Esophagus (tissue), 2 donors: ENCODE data around the gene DOK5. TPM values are rescaled to one million over a fixed set of nuclear protein-coding genes. Genes with fewer than 3 reads are reported as not detected.

Source experiments
- H3K27ac ChIP-seq, 2 donors: one replicate each; pipeline ENCODE4 v1.5.1; 2013; ENCODE audit warnings: low read depth in 2 of 2, mild to moderate bottlenecking in 2 of 2, inconsistent platforms in 1 of 2, low read length in 1 of 2, moderate library complexity in 1 of 2
- H3K27me3 ChIP-seq, 2 donors: one replicate each; pipeline ENCODE4 v1.6.1; 2013; ENCODE audit warnings: low read length in 2 of 2, control low read depth in 1 of 2, mild to moderate bottlenecking in 1 of 2; ENCODE audit not compliant: insufficient read depth in 2 of 2, control insufficient read depth in 1 of 2
- H3K36me3 ChIP-seq, 2 donors: one replicate each; pipeline ENCODE4 v1.6.1; 2013; ENCODE audit warnings: low read length in 1 of 2; ENCODE audit not compliant: control insufficient read depth in 2 of 2, insufficient read depth in 2 of 2
- H3K4me1 ChIP-seq, 2 donors: one replicate each; pipeline ENCODE4 v1.6.1; 2013; ENCODE audit warnings: low read length in 1 of 2; ENCODE audit not compliant: control insufficient read depth in 2 of 2, insufficient read depth in 2 of 2
- H3K4me3 ChIP-seq, 2 donors: one replicate each; pipeline ENCODE4 v1.5.1; 2013; ENCODE audit warnings: low read length in 2 of 2, mild to moderate bottlenecking in 2 of 2, low read depth in 1 of 2, moderate library complexity in 1 of 2
- H3K9me3 ChIP-seq, 2 donors: one replicate each; pipeline ENCODE4 v1.6.1; 2013; ENCODE audit warnings: mild to moderate bottlenecking in 2 of 2, low read depth in 1 of 2, low read length in 1 of 2, moderate library complexity in 1 of 2; ENCODE audit not compliant: control insufficient read depth in 2 of 2, insufficient read depth in 1 of 2
- whole genome bisulfite sequencing, 2 donors: extraction: QIAGEN DNeasy Blood & Tissue Kit; methylation state at CpG; one replicate each; pipeline ENCODE4 v1.1.7; 2013; 5-methylcytosine and 5-hydroxymethylcytosine counted together
- polyA plus RNA-seq, 2 donors: library from polyadenylated mRNA; stranded (reverse); fragments of 200-250 nt; gene quantifications; one replicate each; pipeline ENCODE4 v1.2.3, GENCODE V29; 2013
- donor health status: healthy with polysubstance abuse.
- donor health status: Bipolar disorder and iron deficiency.

The DOK5 gene
- polyA plus RNA-seq, 2 donors = 0.10 to 0.18 TPM

GRCh38 chr20:54608943-54609342 is 133.6 kb downstream of the DOK5 start:
- no peaks in the 10 kb centered on the region for H3K27me3 ChIP-seq
- 96 to 97% methylated on average over 5 of the region's 5 CpGs for WGBS, 2 donors
- H3K9me3 ChIP-seq = no peaks in the 10 kb centered on the region

GRCh38 chr20:54611708-54612412 is 136.5 kb downstream of the DOK5 start:
- Histone ChIP-seq H3K4me1 (no peaks in the 10 kb centered on the region), H3K4me3 (no peak overlapping the region), H3K27ac (no peak overlapping the region), H3K9me3 (no peaks in the 10 kb centered on the region), H3K36me3 (no peaks in the 10 kb centered on the region), H3K27me3 (no peaks in the 10 kb centered on the region)
- 75 to 81% methylated on average over 10 of the region's 10 CpGs for WGBS, 2 donors

More at GRCh38 chr20:54608943-54609342, 133.6 kb downstream of the DOK5 start:
- Histone ChIP-seq H3K27ac (no peak overlapping the region), H3K4me1 (no peaks in the 10 kb centered on the region), H3K36me3 (no peaks in the 10 kb centered on the region), H3K4me3 (no peak overlapping the region)

GRCh38 chr20:54618412-54618811 is 143.0 kb downstream of the DOK5 start:
- no peak overlapping the region for H3K27ac ChIP-seq
- H3K4me1 ChIP-seq = no peaks in the 10 kb centered on the region
- no peaks in the 10 kb centered on the region for H3K36me3 ChIP-seq
- no peaks in the 10 kb centered on the region for H3K9me3 ChIP-seq
- 79 to 92% methylated on average over 6 of the region's 6 CpGs for WGBS, 2 donors
- H3K27me3 ChIP-seq = no peaks in the 10 kb centered on the region
- no peak overlapping the region for H3K4me3 ChIP-seq

- Histone ChIP-seq H3K27me3 (no peaks in the 10 kb centered on the region), H3K36me3 (no peaks in the 10 kb centered on the region), H3K4me1 (no peaks in the 10 kb centered on the region), H3K9me3 (no peaks in the 10 kb centered on the region), H3K27ac (no peak overlapping the region), H3K4me3 (no peak overlapping the region)
- WGBS, 2 donors = 49 to 58% methylated on average over 7 of the region's 7 CpGs
Measured at GRCh38 chr20:54619181-54619580, 143.8 kb downstream of the DOK5 start.

- Histone ChIP-seq H3K36me3 (no peaks in the 10 kb centered on the region), H3K27ac (no peak overlapping the region)
- WGBS, 2 donors = 72 to 76% methylated on average over 3 of the region's 3 CpGs
Measured at GRCh38 chr20:54619682-54620081, 144.3 kb downstream of the DOK5 start.

GRCh38 chr20:54620611-54621010 is 145.2 kb downstream of the DOK5 start:
- Histone ChIP-seq H3K4me1 (no peaks in the 10 kb centered on the region), H3K27ac (no peak overlapping the region), H3K36me3 (no peaks in the 10 kb centered on the region), H3K4me3 (no peak overlapping the region), H3K27me3 (no peaks in the 10 kb centered on the region), H3K9me3 (no peaks in the 10 kb centered on the region)
- WGBS, 2 donors = 85 to 86% methylated on average over 5 of the region's 5 CpGs

More at GRCh38 chr20:54619682-54620081, 144.3 kb downstream of the DOK5 start:
- Histone ChIP-seq H3K9me3 (no peaks in the 10 kb centered on the region), H3K4me1 (no peaks in the 10 kb centered on the region), H3K27me3 (no peaks in the 10 kb centered on the region), H3K4me3 (no peak overlapping the region)

GRCh38 chr20:54622333-54623295 is 147.2 kb downstream of the DOK5 start:
- H3K36me3 ChIP-seq = no peaks in the 10 kb centered on the region
- no peaks in the 10 kb centered on the region for H3K27me3 ChIP-seq
- H3K27ac ChIP-seq = no peak overlapping the region
- no peaks in the 10 kb centered on the region for H3K4me1 ChIP-seq
- 64 to 69% methylated on average over 20 of the region's 20 CpGs for WGBS, 2 donors
- no peak overlapping the region for H3K4me3 ChIP-seq
- H3K9me3 ChIP-seq = no peaks in the 10 kb centered on the region

- Histone ChIP-seq H3K27ac (no peak overlapping the region), H3K4me1 (no peaks in the 10 kb centered on the region), H3K27me3 (no peaks in the 10 kb centered on the region), H3K9me3 (no peaks in the 10 kb centered on the region), H3K36me3 (no peaks in the 10 kb centered on the region), H3K4me3 (no peak overlapping the region)
- 59 to 70% methylated on average over 5 of the region's 5 CpGs for WGBS, 2 donors
Measured at GRCh38 chr20:54623991-54624569, 148.7 kb downstream of the DOK5 start.

- no peak overlapping the region for H3K27ac ChIP-seq
- H3K9me3 ChIP-seq = no peaks in the 10 kb centered on the region
- no peaks in the 10 kb centered on the region for H3K4me1 ChIP-seq
- 35 to 40% methylated on average over 7 of the region's 7 CpGs for WGBS, 2 donors
- no peak overlapping the region for H3K4me3 ChIP-seq
- no peaks in the 10 kb centered on the region for H3K36me3 ChIP-seq
- no peaks in the 10 kb centered on the region for H3K27me3 ChIP-seq
Measured at GRCh38 chr20:54624706-54625390, 149.5 kb downstream of the DOK5 start.
